Kidney tubule cell (primary cell): Measurements from ENCODE around the gene BLNK.

ENCODE experiments used
- DNase-seq: peaks from one replicate; pipeline ENCODE4 v3.0.0-alpha.2; 2018; ENCODE audit warnings: low spot score

The BLNK gene

DNA sequence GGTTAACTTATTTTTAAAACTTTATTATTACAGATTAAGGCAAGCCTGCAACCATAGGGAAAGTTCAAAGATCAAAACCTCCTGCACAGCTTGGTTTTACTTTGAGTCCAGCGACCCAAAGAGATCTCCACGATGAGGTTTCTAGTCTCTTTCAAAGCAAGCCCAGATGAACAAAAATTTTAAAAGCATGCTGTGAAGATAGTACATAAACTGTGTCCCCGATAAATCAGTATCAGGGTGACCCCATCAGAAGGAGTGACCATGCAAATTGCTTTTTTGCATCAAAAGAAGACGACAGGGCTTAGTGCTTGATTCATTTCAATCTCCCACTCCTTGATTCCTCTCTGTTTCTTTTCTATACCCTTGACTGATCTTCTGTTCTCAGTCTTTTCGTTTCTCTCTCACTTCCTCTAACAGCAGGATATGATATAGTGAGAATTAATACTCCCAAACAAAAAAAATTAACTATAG lies 16.8 kb upstream of the BLNK start:
- peak; percentile 11 for DNase-seq

DNA sequence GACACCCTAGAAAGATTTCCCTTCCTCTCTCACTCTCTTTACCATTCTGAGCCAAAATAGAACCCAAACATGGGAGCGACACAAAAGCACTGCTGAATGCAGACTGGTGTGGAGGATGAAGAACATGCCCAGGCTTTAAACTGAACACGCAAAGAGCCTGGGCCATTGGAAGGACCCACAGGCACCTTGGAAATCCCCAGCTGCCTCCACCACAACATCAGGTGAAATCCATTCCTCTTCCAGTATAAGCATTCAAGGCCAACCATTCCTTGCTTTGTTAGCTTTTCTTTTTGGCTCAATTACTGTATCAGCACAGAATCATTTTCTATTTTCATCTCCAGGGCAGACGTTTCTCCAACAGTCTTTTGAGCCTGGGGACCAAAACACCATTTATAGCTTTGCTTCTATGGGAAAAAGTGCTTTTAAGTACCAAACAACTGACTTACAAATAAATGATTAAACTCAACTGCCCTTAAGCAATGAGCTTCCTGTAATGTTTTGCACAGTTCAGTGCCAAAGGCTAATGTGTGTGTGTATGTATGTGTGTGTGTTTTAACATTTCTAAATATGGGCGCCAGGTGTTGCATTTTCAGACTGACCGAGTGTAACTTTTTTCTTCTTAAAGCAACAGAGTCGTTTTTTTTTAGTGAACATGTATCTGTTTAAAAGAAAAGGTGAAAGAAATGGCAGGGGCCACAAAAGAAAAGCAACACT lies 16.2 kb upstream of the BLNK start:
- peak; percentile 92 for DNase-seq

DNA sequence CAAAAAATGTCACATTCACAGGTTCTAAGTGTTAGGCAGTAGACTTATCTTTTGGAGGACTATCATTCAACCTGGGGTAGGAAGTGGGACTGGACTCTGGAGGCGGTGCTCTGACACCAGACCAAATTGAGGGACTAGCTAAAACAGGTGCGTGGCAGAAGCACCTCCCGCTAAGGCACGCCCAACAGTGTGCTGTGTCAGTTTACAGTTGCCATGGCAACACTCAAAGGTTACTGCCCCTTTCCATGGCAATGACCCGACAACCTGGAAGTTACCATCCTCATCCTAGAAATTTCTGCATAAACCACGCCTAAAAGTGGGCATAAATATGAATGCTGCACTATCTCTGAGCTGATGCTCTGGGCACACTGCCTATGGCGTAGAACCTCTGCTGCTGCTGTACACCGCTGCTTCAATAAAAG lies 14.0 kb upstream of the BLNK start:
- DNase-seq: peak; percentile 15

DNA sequence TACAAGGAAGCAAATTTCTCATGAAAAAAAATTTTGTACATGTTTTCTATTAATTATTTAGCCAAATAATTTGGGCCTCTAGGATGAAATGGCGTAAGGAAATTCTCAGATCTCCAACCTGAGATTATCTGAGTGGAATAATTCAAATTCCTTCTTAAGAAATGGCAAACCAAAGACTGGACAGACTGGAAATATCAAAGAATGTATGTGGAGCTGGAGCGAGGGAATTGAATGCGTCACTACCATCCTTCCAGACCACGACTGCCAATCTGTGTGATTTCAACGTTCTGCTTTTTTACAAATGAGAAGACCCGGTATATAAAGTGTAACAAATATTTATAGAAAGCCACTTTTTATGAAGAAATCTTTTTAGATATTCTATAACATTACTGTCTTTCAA lies 12.4 kb upstream of the BLNK start:
- DNase-seq: peak; percentile 4

DNA sequence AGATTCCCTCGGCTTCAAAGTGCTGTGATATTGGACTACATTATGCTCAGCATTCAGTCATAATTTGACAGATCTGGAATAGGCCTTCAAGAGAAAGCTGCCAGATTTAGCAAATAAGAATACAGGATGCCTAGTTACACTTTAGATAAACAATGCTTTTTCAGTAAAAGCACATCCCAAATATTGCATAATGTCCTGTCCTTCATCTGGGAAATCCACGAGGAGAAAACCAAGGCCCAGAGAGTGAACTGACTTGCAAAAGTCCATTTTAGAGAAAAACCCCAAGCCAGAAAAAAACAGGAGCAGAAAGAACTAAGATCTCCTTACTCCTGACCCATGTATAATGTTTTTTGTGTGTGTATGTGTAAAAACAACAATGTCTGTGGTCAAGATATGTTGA lies 12.0 kb upstream of the BLNK start:
- no peak for DNase-seq

DNA sequence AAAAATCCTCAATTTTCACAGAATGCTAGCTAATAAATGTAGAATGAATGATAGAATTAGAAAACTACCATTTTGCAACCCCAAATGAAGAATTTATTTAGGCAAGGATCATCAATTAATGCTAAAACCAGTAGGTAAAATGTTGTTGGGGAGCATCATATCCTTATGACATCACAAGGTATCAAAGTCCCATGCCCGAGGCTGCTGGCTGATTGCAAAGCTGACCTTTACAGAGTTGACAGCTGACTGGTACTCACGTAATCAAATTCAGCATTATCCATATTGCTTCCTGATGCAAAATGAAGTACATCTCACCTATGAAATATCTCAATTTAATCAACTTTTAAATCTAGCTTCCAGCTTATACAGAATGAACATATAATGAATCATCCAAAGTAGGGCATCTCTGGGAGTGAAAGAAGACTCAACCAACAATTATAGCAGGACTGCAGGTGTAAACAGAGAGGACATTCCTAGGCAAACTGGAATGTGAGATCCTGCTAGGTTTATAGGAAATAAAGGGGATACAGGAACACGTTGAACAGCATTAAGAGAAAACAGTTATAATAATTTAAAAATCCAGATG lies 10.2 kb upstream of the BLNK start:
- DNase-seq: no peak

DNA sequence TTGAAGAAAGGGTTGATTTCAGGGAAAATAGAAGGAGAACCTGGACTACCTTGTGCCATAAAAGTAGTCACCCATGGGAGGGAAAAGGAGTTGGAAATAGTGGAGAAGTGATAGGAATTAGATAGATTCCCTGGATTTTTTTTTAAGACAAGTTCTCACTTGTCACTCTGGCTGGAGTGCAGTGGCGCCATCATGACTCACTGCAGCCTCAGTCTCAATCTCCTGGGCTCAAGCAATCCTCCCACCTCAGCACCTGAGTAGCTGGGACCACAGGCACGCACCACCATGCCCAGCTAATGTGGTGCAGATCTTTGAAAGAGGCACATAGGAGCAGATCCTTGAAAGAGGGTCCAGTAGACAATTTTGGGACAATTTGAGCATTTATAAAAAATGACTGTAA lies 9.5 kb upstream of the BLNK start:
- DNase-seq: peak; percentile 22

- DNase-seq: no peak
Observed at GRCh38 chr10:96279191-96279641, 7.8 kb upstream of the BLNK start.

DNA sequence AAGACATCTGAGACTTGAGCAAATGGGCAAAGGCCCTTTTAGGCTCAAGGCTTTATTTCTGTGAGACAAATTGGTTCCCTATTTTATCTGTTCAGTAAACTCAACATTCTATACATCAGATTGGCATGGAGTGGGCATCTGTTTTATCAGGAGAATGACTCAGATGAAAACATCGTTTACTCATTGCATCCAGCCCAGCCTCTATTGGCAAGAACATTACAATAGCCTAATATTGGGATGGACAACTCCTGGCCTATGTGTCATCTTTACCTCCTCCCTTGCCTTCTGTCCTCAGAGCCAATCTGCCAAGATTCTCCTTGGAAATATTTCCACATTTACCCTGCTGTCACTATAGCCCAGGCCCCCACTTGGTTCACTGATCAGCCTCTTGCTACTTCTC lies 5.5 kb upstream of the BLNK start:
- DNase-seq: no peak

- DNase-seq: no peak
Observed at GRCh38 chr10:96276426-96276825, 5.1 kb upstream of the BLNK start.

GRCh38 chr10:96275685-96276418 lies 4.5 kb upstream of the BLNK start:
- peak; percentile 10 for DNase-seq

GRCh38 chr10:96272316-96273280 lies 1.2 kb upstream of the BLNK start:
- no peak for DNase-seq

DNA sequence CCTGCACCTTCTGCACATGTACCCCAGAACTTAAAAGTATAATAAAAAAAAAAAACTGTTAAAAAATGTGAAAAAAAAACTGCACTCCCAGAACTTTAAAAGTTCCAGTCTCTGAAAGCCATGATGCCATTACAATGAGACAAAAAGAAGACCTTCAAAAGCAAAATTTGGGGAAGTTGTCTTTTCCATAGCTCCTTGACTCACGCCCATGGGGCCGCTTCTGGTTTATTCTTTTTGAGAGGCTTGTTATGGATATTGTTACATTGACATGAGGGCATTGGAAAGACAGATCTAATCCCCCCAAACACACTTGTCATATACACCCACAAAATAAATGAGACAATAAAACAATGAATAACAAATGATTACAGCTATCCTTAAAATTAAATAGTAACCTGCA lies 798 bp downstream of the BLNK start:
- no peak for DNase-seq

DNA sequence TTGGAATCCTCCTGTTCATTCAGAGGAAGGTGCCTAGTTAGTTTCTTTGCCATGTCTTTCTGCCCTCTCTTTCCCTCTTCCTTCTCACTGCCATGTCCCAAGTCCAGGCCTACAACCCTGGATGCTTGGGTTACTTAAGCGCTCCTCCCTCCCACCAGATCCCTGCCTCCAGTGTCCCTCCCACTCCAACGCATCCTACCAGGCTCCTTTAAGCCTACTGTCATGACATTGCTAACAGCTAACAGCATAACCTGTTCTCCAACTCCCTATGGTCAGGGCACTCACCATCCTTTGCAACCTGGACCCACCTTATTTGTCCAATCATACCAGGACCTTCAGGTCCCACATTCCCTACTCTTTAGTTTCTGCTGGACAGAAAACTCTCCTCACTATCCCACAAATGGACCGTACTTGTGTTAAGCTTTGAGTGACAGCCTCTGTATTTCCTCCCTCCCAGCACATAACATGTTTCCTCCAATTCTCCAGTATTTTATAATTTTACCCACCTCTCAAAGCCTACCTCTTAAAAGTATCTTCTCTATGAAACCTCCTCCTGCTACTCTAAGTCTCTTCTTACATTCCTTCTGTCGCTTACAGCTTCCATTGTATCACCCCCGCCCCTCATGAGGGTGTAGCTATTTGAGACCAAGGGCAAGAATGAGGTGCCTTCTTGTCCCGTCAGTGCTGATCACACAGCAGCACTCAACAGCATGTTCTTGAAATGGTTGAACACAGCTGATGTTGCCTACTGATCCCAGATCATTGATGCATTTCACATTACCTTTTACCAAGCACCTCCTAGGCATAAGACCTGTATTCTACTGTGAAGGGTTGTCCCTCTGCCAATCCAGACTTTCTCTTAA lies 1.7 kb downstream of the BLNK start:
- no peak for DNase-seq

GRCh38 chr10:96268341-96268909 lies 2.9 kb downstream of the BLNK start:
- DNase-seq: no peak

GRCh38 chr10:96267234-96267705 lies 4.1 kb downstream of the BLNK start:
- peak; percentile 58 for DNase-seq

GRCh38 chr10:96266118-96266770 lies 5.1 kb downstream of the BLNK start:
- no peak for DNase-seq

DNA sequence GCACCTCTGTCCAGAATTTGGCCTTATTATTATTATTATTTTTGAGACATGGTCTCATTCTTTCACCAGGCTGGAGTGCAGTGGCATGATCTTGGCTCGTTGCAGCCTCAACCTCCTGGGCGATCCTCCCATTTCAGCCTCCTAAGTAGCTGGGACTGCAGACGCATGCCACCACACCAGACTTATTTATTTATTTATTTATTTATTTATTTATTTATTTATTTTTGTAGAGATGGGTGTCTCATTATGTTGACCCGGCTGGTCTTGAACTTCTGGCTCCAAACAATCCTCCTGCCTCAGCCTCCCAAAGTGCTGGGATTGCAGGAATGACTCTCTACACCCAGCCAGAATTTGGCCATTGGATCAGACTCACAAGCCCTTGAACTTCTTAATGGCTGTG lies 6.4 kb downstream of the BLNK start:
- DNase-seq: no peak

- DNase-seq: no peak
Observed at GRCh38 chr10:96263669-96264068, 7.7 kb downstream of the BLNK start.

- DNase-seq: no peak
Observed at GRCh38 chr10:96263176-96263575, 8.2 kb downstream of the BLNK start.
